ENCODE measurements around the gene KIF1B. TPM values are rescaled to one million over a fixed set of nuclear protein-coding genes. Genes with fewer than 3 reads are reported as not detected.
A peak's percentile ranks its signal among the peaks of the same experiment; 100 is the strongest.
"Not testable (repeated sequence)": the region's sequence is repeated elsewhere in the genome, so short reads cannot be mapped to it uniquely, and the experiment has no call there.

KIF1B gene
- total RNA-seq, 2 experiments from 2014 or later, result 6.1 to 6.2 TPM

GRCh38 chr1:10217748-10218441 is 7.5 kb downstream of the KIF1B start:
- Mint-ChIP-seq H3K4me3 (no peak overlapping the region), H3K4me1 (ENCODE audit: low read depth) (peaks cover 30% of the 10 kb centered on the region), H3K36me3 (ENCODE audit: low read depth) (no peaks in the 10 kb centered on the region), H3K9me3 (no peaks in the 10 kb centered on the region), H3K27me3 (ENCODE audit: low read depth) (no peaks in the 10 kb centered on the region), H3K27ac (no peak overlapping the region)
- intact Hi-C loops (cut with micrococcal nuclease), result no loop called here
- DNase-seq, result peak; percentile 10
- CTCF ChIA-PET, result interaction anchor here (0.6 kb wide), 1 partner anchor 26 kb away, joined by 3 read pairs; no protein-coding TSS in a partner anchor

GRCh38 chr1:10220200-10220599 is 9.8 kb downstream of the KIF1B start:
- Mint-ChIP-seq H3K27ac (no peak overlapping the region), H3K4me3 (no peak overlapping the region), H3K4me1 (ENCODE audit: low read depth) (peaks cover 25% of the 10 kb centered on the region), H3K36me3 (ENCODE audit: low read depth) (no peaks in the 10 kb centered on the region), H3K27me3 (ENCODE audit: low read depth) (no peaks in the 10 kb centered on the region), H3K9me3 (no peaks in the 10 kb centered on the region)
- intact Hi-C loops (cut with micrococcal nuclease), result no loop called here
- CTCF ChIA-PET, result no interaction called here
- no peak for DNase-seq

DNA sequence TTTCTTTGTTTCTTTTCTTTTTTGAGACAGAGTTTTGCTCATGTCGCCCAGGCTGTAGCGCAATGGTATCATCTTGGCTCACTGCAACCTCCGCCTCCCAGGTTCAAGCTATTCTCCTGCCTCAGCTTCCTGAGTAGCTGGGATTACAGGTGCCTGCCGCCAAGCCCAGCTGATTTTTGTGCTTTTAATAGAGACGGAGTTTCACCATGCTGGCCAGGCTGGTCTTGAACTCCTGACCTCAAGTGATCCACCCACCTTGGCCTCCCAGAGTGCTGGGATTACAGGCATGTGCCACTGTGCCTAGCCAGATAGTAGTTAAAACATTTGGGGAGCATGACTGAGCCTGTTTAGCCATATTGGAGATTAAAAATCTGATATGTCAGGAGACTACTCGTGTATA is 10.3 kb downstream of the KIF1B start:
- H3K27ac Mint-ChIP-seq; intact Hi-C loops (cut with micrococcal nuclease); H3K36me3 Mint-ChIP-seq (ENCODE audit: low read depth); H3K27me3 Mint-ChIP-seq (ENCODE audit: low read depth); H3K4me3 Mint-ChIP-seq; H3K9me3 Mint-ChIP-seq; DNase-seq; CTCF ChIA-PET: not testable (repeated sequence)
- peaks cover 22% of the 10 kb centered on the region for H3K4me1 Mint-ChIP-seq (ENCODE audit: low read depth)

- Mint-ChIP-seq H3K27me3 (ENCODE audit: low read depth) (no peaks in the 10 kb centered on the region), H3K4me1 (ENCODE audit: low read depth) (peaks cover 6% of the 10 kb centered on the region), H3K9me3 (no peaks in the 10 kb centered on the region), H3K36me3 (ENCODE audit: low read depth) (no peaks in the 10 kb centered on the region), H3K27ac (no peak overlapping the region), H3K4me3 (no peak overlapping the region)
- intact Hi-C loops (cut with micrococcal nuclease), result no loop called here
- no peak for DNase-seq
- CTCF ChIA-PET, result interaction anchor here (0.7 to 1.9 kb wide), 2 partner anchors 16 to 1009 kb away, joined by 3 to 6 read pairs; partner anchors contain the start of gene KIF1B
Observed at GRCh38 chr1:10225573-10225972, 15.2 kb downstream of the KIF1B start.

GRCh38 chr1:10228528-10228927 is 18.2 kb downstream of the KIF1B start:
- H3K27ac Mint-ChIP-seq, result no peak overlapping the region
- CTCF ChIA-PET, result interaction anchor here (0.7 to 1.2 kb wide), 3 partner anchors 18 to 19 kb away, joined by 3 read pairs; partner anchors contain the start of gene KIF1B

GRCh38 chr1:10229903-10230302 is 19.5 kb downstream of the KIF1B start:
- H3K36me3 Mint-ChIP-seq (ENCODE audit: low read depth), result no peaks in the 10 kb centered on the region

More at GRCh38 chr1:10228528-10228927, 18.2 kb downstream of the KIF1B start:
- H3K9me3 Mint-ChIP-seq, result no peaks in the 10 kb centered on the region
- no peak overlapping the region for H3K4me3 Mint-ChIP-seq
- no peak for DNase-seq
- H3K4me1 Mint-ChIP-seq (ENCODE audit: low read depth), result peaks cover 11% of the 10 kb centered on the region
- no peaks in the 10 kb centered on the region for H3K36me3 Mint-ChIP-seq (ENCODE audit: low read depth)
- H3K27me3 Mint-ChIP-seq (ENCODE audit: low read depth), result no peaks in the 10 kb centered on the region
- intact Hi-C loops (cut with micrococcal nuclease), result no loop called here

DNA sequence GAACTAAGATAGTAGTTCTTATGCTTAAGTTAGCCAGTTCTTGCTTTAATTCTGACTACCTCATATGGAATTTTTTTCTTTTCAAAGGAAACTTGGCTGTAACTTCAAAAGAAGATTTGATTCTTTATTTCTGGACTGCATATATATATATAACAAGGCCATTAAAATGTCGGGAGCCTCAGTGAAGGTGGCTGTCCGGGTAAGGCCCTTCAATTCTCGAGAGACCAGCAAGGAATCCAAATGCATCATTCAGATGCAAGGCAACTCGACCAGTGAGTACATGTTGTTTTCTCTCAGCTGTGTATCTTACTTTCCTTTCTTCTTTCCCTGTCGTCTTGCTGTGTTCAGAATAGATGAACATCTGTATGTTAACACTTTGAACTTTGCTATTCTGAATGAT is 21.8 kb downstream of the KIF1B start:
- H3K27ac Mint-ChIP-seq, result no peak overlapping the region
- H3K9me3 Mint-ChIP-seq, result no peaks in the 10 kb centered on the region
- intact Hi-C loops (cut with micrococcal nuclease), result loop anchor here (5.0 kb wide), 1 partner anchor 50 kb away; no protein-coding TSS in a partner anchor
- no peaks in the 10 kb centered on the region for H3K36me3 Mint-ChIP-seq (ENCODE audit: low read depth)
- CTCF ChIA-PET, result no interaction called here
- no peak overlapping the region for H3K4me3 Mint-ChIP-seq
- H3K27me3 Mint-ChIP-seq (ENCODE audit: low read depth), result no peaks in the 10 kb centered on the region
- no peak for DNase-seq
- H3K4me1 Mint-ChIP-seq (ENCODE audit: low read depth), result peaks cover 18% of the 10 kb centered on the region

More at GRCh38 chr1:10229903-10230302, 19.5 kb downstream of the KIF1B start:
- Mint-ChIP-seq H3K27ac (no peak overlapping the region), H3K9me3 (no peaks in the 10 kb centered on the region), H3K4me3 (no peak overlapping the region), H3K4me1 (ENCODE audit: low read depth) (peaks cover 11% of the 10 kb centered on the region), H3K27me3 (ENCODE audit: low read depth) (no peaks in the 10 kb centered on the region)
- no peak for DNase-seq
- intact Hi-C loops (cut with micrococcal nuclease), result loop anchor here (5.0 kb wide), 1 partner anchor 52 kb away; no protein-coding TSS in a partner anchor
- CTCF ChIA-PET, result no interaction called here

- H3K36me3 Mint-ChIP-seq (ENCODE audit: low read depth), result no peaks in the 10 kb centered on the region
- H3K4me1 Mint-ChIP-seq (ENCODE audit: low read depth), result peaks cover 13% of the 10 kb centered on the region
- intact Hi-C loops (cut with micrococcal nuclease), result no loop called here
- no peaks in the 10 kb centered on the region for H3K9me3 Mint-ChIP-seq
- no peaks in the 10 kb centered on the region for H3K27me3 Mint-ChIP-seq (ENCODE audit: low read depth)
- H3K4me3 Mint-ChIP-seq, result no peak overlapping the region
- no peak for DNase-seq
- H3K27ac Mint-ChIP-seq, result no peak overlapping the region
- CTCF ChIA-PET, result no interaction called here
Observed at GRCh38 chr1:10236405-10237156, 26.2 kb downstream of the KIF1B start.

- H3K4me3 Mint-ChIP-seq, result no peak overlapping the region
- no peaks in the 10 kb centered on the region for H3K36me3 Mint-ChIP-seq (ENCODE audit: low read depth)
- DNase-seq, result no peak
- intact Hi-C loops (cut with micrococcal nuclease), result no loop called here
- H3K9me3 Mint-ChIP-seq, result no peaks in the 10 kb centered on the region
- H3K27ac Mint-ChIP-seq, result no peak overlapping the region
- CTCF ChIA-PET, result no interaction called here
- H3K4me1 Mint-ChIP-seq (ENCODE audit: low read depth), result peaks cover 13% of the 10 kb centered on the region
- H3K27me3 Mint-ChIP-seq (ENCODE audit: low read depth), result no peaks in the 10 kb centered on the region
Observed at GRCh38 chr1:10237157-10237539, 26.8 kb downstream of the KIF1B start.

DNA sequence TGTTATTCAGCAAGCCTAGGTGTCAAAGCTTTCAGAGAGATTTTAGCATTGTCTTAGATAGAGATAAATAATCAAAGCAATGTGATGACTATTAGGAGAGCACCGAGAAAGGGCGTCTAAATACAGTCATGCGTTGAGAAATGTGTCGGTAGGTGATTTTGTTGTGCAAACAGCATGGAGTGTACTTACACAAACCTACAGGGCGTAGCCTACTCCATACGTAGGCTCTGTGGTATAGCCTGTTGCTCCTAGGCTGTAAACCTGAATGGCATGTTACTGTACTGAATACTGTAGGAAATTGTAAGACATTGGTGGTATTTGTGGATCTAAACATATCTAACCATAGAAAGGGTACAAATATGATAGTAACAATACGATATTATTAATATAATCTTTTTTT is 31.8 kb downstream of the KIF1B start:
- H3K4me3 Mint-ChIP-seq, result no peak overlapping the region
- DNase-seq, result no peak
- CTCF ChIA-PET, result no interaction called here
- no peak overlapping the region for H3K27ac Mint-ChIP-seq
- no peaks in the 10 kb centered on the region for H3K9me3 Mint-ChIP-seq
- no peaks in the 10 kb centered on the region for H3K36me3 Mint-ChIP-seq (ENCODE audit: low read depth)
- H3K4me1 Mint-ChIP-seq (ENCODE audit: low read depth), result peaks cover 8% of the 10 kb centered on the region
- no peaks in the 10 kb centered on the region for H3K27me3 Mint-ChIP-seq (ENCODE audit: low read depth)
- intact Hi-C loops (cut with micrococcal nuclease), result no loop called here

GRCh38 chr1:10242811-10243210 is 32.4 kb downstream of the KIF1B start:
- no peak overlapping the region for H3K4me3 Mint-ChIP-seq
- intact Hi-C loops (cut with micrococcal nuclease), result no loop called here
- H3K36me3 Mint-ChIP-seq (ENCODE audit: low read depth), result no peaks in the 10 kb centered on the region
- peaks cover 3% of the 10 kb centered on the region for H3K4me1 Mint-ChIP-seq (ENCODE audit: low read depth)
- no peaks in the 10 kb centered on the region for H3K27me3 Mint-ChIP-seq (ENCODE audit: low read depth)
- no peaks in the 10 kb centered on the region for H3K9me3 Mint-ChIP-seq
- CTCF ChIA-PET, result interaction anchor here (0.6 kb wide), 1 partner anchor 150 kb away, joined by 3 read pairs; no protein-coding TSS in a partner anchor
- no peak overlapping the region for H3K27ac Mint-ChIP-seq
- no peak for DNase-seq

- no peaks in the 10 kb centered on the region for H3K36me3 Mint-ChIP-seq (ENCODE audit: low read depth)
- H3K27me3 Mint-ChIP-seq (ENCODE audit: low read depth), result no peaks in the 10 kb centered on the region
- H3K4me3 Mint-ChIP-seq, result no peak overlapping the region
- peaks cover 2% of the 10 kb centered on the region for H3K4me1 Mint-ChIP-seq (ENCODE audit: low read depth)
- H3K27ac Mint-ChIP-seq, result no peak overlapping the region
- H3K9me3 Mint-ChIP-seq, result no peaks in the 10 kb centered on the region
- no peak for DNase-seq
- CTCF ChIA-PET, result no interaction called here
- intact Hi-C loops (cut with micrococcal nuclease), result no loop called here
Observed at GRCh38 chr1:10245674-10246073, 35.3 kb downstream of the KIF1B start.
